DND-41 (cell line): ENCODE data around the gene CMTM2.
"Not testable (repeated sequence)": the region's sequence is repeated elsewhere in the genome, so short reads cannot be mapped to it uniquely, and the experiment has no call there.

ENCODE experiments used
- ATAC-seq: fragments of 200-7000 bp; cut with Tn5 transposase; 3 replicates; pipeline ENCODE4 v1.9.1; 2021; ENCODE audit warnings: low read depth; ENCODE audit not compliant: insufficient read depth
- DNase-seq: peaks from one replicate; pipeline ENCODE4 v3.0.0-alpha.2; 2020
- H2AFZ ChIP-seq: 2 replicates; pipeline ENCODE4 v1.6.0; 2012; ENCODE audit warnings: low read depth, low read length
- H3K27ac ChIP-seq: 2 replicates; pipeline ENCODE4 v1.5.1; 2012; ENCODE audit warnings: low read length, inconsistent platforms
- H3K27me3 ChIP-seq: fragments of 200-600 bp; sonication (generic); 2 replicates; pipeline ENCODE4 v1.6.0; 2012; ENCODE audit warnings: low read length, mild to moderate bottlenecking, inconsistent platforms; ENCODE audit not compliant: insufficient read depth, poor library complexity
- H3K36me3 ChIP-seq: 2 replicates; pipeline ENCODE4 v1.5.1; 2012; ENCODE audit warnings: low read length, inconsistent platforms; ENCODE audit not compliant: insufficient read depth
- H3K4me1 ChIP-seq: 2 replicates; pipeline ENCODE4 v1.5.1; 2012; ENCODE audit warnings: mild to moderate bottlenecking, low read length; ENCODE audit not compliant: insufficient read depth
- H3K4me2 ChIP-seq: 2 replicates; pipeline ENCODE4 v1.6.0; 2012; ENCODE audit warnings: mild to moderate bottlenecking, moderate library complexity, low read length, inconsistent platforms; ENCODE audit not compliant: insufficient read depth
- H3K4me3 ChIP-seq, 2 experiments: fragments of 200-600 bp in 1 of 2; shearing (Covaris generic) in 1 of 2; 2 replicates each; pipeline ENCODE4 v1.5.1; 2012 to 2016; ENCODE audit warnings: inconsistent platforms in 2 of 2, low read length in 2 of 2, mild to moderate bottlenecking in 2 of 2, low read depth in 1 of 2, moderate library complexity in 1 of 2
- H3K79me2 ChIP-seq: 2 replicates; pipeline ENCODE4 v1.6.0; 2012; ENCODE audit warnings: low read length, inconsistent platforms; ENCODE audit not compliant: insufficient read depth
- H3K9ac ChIP-seq: 2 replicates; pipeline ENCODE4 v1.6.0; 2012; ENCODE audit warnings: low read depth, mild to moderate bottlenecking, inconsistent platforms, low read length, moderate library complexity
- H3K9me3 ChIP-seq: 2 replicates; pipeline ENCODE4 v1.5.1; 2012; ENCODE audit warnings: low read length, moderate library complexity, mild to moderate bottlenecking, inconsistent platforms; ENCODE audit not compliant: insufficient read depth, severe bottlenecking
- H4K20me1 ChIP-seq: 2 replicates; pipeline ENCODE4 v1.6.0; 2012; ENCODE audit warnings: low read length; ENCODE audit not compliant: insufficient read depth
- CTCF ChIP-seq: IDR thresholded peaks from 2 replicates; pipeline ENCODE4 v1.5.1; 2012; ENCODE audit warnings: borderline replicate concordance, low read length, moderate library complexity, mild to moderate bottlenecking; ENCODE audit not compliant: poor library complexity, severe bottlenecking; ENCODE audit errors: extremely low read depth
- EZH2 ChIP-seq: IDR thresholded peaks from 3 replicates; pipeline ENCODE4 v1.6.1; 2012; ENCODE audit warnings: borderline replicate concordance, low read depth, mild to moderate bottlenecking, moderate library complexity, low read length, inconsistent platforms; ENCODE audit not compliant: severe bottlenecking

The CMTM2 gene

DNA sequence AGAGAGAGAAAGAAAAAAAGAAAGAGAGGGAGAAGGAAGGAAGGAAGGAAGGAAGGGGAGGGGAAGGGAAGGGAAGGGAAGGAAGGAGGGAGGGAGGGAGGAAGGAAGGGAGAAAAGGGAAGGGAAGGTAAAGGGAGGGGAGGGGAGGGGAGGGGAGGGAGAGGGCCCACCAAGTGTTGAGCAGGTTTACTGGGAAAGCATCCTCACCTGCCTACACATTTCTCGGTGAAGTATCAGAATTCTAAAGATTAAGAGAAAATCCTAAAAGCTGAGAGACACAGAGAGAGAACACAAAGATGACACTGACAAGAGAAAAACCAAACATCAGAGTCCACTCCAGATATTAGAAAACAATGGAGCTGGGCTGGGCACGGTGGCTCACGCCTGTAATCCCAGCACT is 13.0 kb downstream of the CMTM2 start:
- no peaks in the 10 kb centered on the region for H4K20me1 ChIP-seq
- TF ChIP-seq CTCF (no peak), EZH2 (no peak)
- H3K9me3 ChIP-seq, result no peaks in the 10 kb centered on the region
- no peak overlapping the region for H3K4me2 ChIP-seq
- H3K4me1 ChIP-seq, result peaks cover 19% of the 10 kb centered on the region
- DNase-seq, result no peak
- H3K79me2 ChIP-seq, result no peaks in the 10 kb centered on the region
- no peak overlapping the region for H3K27ac ChIP-seq
- no peaks in the 10 kb centered on the region for H3K36me3 ChIP-seq
- H3K9ac ChIP-seq, result no peak overlapping the region
- no peak overlapping the region for H3K4me3 ChIP-seq
- H2AFZ ChIP-seq, result no peak overlapping the region
- no peak for ATAC-seq
- H3K27me3 ChIP-seq, result no peaks in the 10 kb centered on the region

DNA sequence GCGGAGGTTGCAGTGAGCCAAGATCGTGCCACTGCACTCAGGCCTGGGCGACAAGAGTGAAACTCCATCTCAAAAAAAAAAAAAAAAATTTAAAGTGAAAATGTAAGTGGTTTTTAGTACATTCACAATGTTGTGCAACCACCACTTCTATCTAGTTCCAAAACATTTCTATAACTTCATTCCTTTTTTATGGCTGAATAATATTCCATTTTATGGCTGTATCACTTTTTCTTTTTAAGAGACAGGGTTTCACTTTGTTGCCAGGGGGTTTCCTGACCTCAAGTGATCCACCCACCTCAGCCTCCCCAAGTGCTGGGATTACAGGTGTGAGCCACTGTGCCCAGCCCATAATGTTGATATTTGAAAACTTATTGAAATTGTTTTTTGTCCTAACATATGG is 13.6 kb downstream of the CMTM2 start:
- no peaks in the 10 kb centered on the region for H3K36me3 ChIP-seq
- DNase-seq, result no peak
- no peak overlapping the region for H3K27ac ChIP-seq
- no peaks in the 10 kb centered on the region for H3K27me3 ChIP-seq
- no peak for TF ChIP-seq CTCF
- no peak for TF ChIP-seq EZH2
- H3K9me3 ChIP-seq, result no peaks in the 10 kb centered on the region
- no peaks in the 10 kb centered on the region for H4K20me1 ChIP-seq
- H3K4me2 ChIP-seq, result no peak overlapping the region
- no peak overlapping the region for H2AFZ ChIP-seq
- no peaks in the 10 kb centered on the region for H3K79me2 ChIP-seq
- H3K4me3 ChIP-seq, result no peak overlapping the region
- ATAC-seq, result no peak
- peaks cover 19% of the 10 kb centered on the region for H3K4me1 ChIP-seq
- no peak overlapping the region for H3K9ac ChIP-seq

- Histone ChIP-seq H4K20me1 (no peaks in the 10 kb centered on the region), H3K27me3 (no peaks in the 10 kb centered on the region), H3K27ac (no peak overlapping the region), H3K36me3 (no peaks in the 10 kb centered on the region), H3K9ac (no peak overlapping the region), H2AFZ (no peak overlapping the region), H3K9me3 (no peaks in the 10 kb centered on the region), H3K79me2 (no peaks in the 10 kb centered on the region), H3K4me2 (no peak overlapping the region), H3K4me3 (no peak overlapping the region), H3K4me1 (peaks cover 11% of the 10 kb centered on the region)
- DNase-seq, result no peak
- no peak for ATAC-seq
- no peak for TF ChIP-seq EZH2
- TF ChIP-seq CTCF, result no peak
Measured at GRCh38 chr16:66594739-66595138, 15.5 kb downstream of the CMTM2 start.

GRCh38 chr16:66596559-66596958 is 17.3 kb downstream of the CMTM2 start:
- ATAC-seq, H3K36me3 ChIP-seq, H2AFZ ChIP-seq, H3K9ac ChIP-seq, H3K4me1 ChIP-seq, H3K4me3 ChIP-seq, H4K20me1 ChIP-seq, H3K79me2 ChIP-seq, H3K27ac ChIP-seq, H3K9me3 ChIP-seq, H3K27me3 ChIP-seq, DNase-seq, H3K4me2 ChIP-seq: not testable (repeated sequence)
